K562 (cell line): ENCODE measurements around the gene CCDC167. TPM values are rescaled to one million over a fixed set of nuclear protein-coding genes. Genes with fewer than 3 reads are reported as not detected.

Source experiments
- ARNT ChIP-seq, 2 experiments: fragments of 450-650 bp; IDR thresholded peaks; 2 replicates each; pipeline ENCODE4 v1.6.1; 2016; ENCODE audit warnings: mild to moderate bottlenecking in 1 of 2
- ATF3 ChIP-seq, 2 experiments: fragments of 450-650 bp in 1 of 2; sonication (generic) in 1 of 2; formaldehyde crosslinking in 1 of 2; IDR thresholded peaks in 1 of 2; conservative IDR thresholded peaks in 1 of 2; 2 replicates each; pipeline versions ENCODE4 v1.6.1 to v1.8.1; 2016 to 2023; ENCODE audit warnings: mild to moderate bottlenecking in 2 of 2, moderate library complexity in 2 of 2, inconsistent platforms in 1 of 2, missing genetic modification reagents in 1 of 2
- DDX20 ChIP-seq: fragments of 450-650 bp; IDR thresholded peaks from 2 replicates; pipeline ENCODE4 v1.6.1; 2016; ENCODE audit warnings: missing genetic modification characterization, low read depth, mild to moderate bottlenecking, missing compliant biosample characterization, moderate library complexity
- EHMT2 ChIP-seq: fragments of 450-650 bp; IDR thresholded peaks from 2 replicates; pipeline ENCODE4 v1.6.1; 2018; ENCODE audit warnings: antibody characterized with exemption
- FOXM1 ChIP-seq, 2 experiments: fragments of 450-650 bp in 1 of 2; sonication (generic) in 1 of 2; formaldehyde crosslinking in 1 of 2; IDR thresholded peaks; 2 replicates each; pipeline versions ENCODE4 v1.6.1 to v1.9.0; 2017 to 2022; ENCODE audit warnings: low read depth in 2 of 2, mild to moderate bottlenecking in 2 of 2, missing genetic modification reagents in 1 of 2, moderate library complexity in 1 of 2
- HDAC1 ChIP-seq, 2 experiments: fragments of 450-650 bp; IDR thresholded peaks; 2 replicates each; pipeline ENCODE4 v1.6.1; 2016 to 2017; ENCODE audit warnings: inconsistent platforms in 1 of 2, mild to moderate bottlenecking in 1 of 2, moderate library complexity in 1 of 2
- HNRNPL ChIP-seq: fragments of 200-400 bp; formaldehyde crosslinking; IDR thresholded peaks from 2 replicates; pipeline ENCODE4 v1.6.1; 2017; ENCODE audit warnings: low read depth, mild to moderate bottlenecking, low read length
- KDM1A ChIP-seq, 2 experiments: fragments of 450-650 bp; IDR thresholded peaks; 2 replicates each; pipeline ENCODE4 v1.6.1; 2016; ENCODE audit warnings: mild to moderate bottlenecking in 2 of 2
- ZNF407 ChIP-seq: fragments of 450-650 bp; IDR thresholded peaks from 2 replicates; pipeline ENCODE4 v1.6.1; 2016; ENCODE audit warnings: low read depth
- polyA plus RNA-seq, 8 experiments: library from polyadenylated mRNA; depleted of rRNA in 4 of 8; stranded (reverse) in 5 of 8; unstranded in 3 of 8; fragments of >200 nt; fragmentation: Nextera tagmentation in 2 of 8; fragmentation: Illumina TruSeq in 1 of 8; extraction: Ambion mirVana in 2 of 8; extraction: Trizol in 1 of 8; gene quantifications; 2 replicates each; pipeline versions ENCODE4 v1.2.1 to v1.2.3, GENCODE V29; 2011 to 2014; ENCODE audit warnings: inconsistent platforms in 1 of 8, missing spikeins in 1 of 8
- total RNA-seq, 7 experiments: library from RNA; depleted of rRNA in 6 of 7; stranded (reverse); fragments of >200 nt in 6 of 7; fragmentation: Illumina TruSeq in 2 of 7; extraction: Trizol in 2 of 7; gene quantifications; 2 replicates each; pipeline versions ENCODE4 v1.2.1 to v1.2.3, GENCODE V29; 2011 to 2021; ENCODE audit warnings: low replicate concordance in 1 of 7
- TF ChIP-seq, protein P1 (sequence below): sonication (generic); formaldehyde crosslinking; IDR thresholded peaks from 2 replicates; pipeline ENCODE4 v1.8.1; 2023; ENCODE audit warnings: mild to moderate bottlenecking, missing genetic modification reagents
- TF ChIP-seq, protein P2 (sequence below): sonication (generic); formaldehyde crosslinking; IDR thresholded peaks from 2 replicates; pipeline ENCODE4 v1.9.0; 2022; ENCODE audit warnings: mild to moderate bottlenecking, missing genetic modification reagents
- TF ChIP-seq, protein P3 (sequence below), 2 experiments: fragments of 450-650 bp; IDR thresholded peaks; 2 replicates each; pipeline ENCODE4 v1.6.1; 2016

The CCDC167 gene
- total and polyA plus RNA-seq, 9 of the 15 experiments (the other 6 are each of a cell fraction or from before 2014, with no cell fraction given) = 26.0 to 114 (median 45.2) TPM

DNA sequence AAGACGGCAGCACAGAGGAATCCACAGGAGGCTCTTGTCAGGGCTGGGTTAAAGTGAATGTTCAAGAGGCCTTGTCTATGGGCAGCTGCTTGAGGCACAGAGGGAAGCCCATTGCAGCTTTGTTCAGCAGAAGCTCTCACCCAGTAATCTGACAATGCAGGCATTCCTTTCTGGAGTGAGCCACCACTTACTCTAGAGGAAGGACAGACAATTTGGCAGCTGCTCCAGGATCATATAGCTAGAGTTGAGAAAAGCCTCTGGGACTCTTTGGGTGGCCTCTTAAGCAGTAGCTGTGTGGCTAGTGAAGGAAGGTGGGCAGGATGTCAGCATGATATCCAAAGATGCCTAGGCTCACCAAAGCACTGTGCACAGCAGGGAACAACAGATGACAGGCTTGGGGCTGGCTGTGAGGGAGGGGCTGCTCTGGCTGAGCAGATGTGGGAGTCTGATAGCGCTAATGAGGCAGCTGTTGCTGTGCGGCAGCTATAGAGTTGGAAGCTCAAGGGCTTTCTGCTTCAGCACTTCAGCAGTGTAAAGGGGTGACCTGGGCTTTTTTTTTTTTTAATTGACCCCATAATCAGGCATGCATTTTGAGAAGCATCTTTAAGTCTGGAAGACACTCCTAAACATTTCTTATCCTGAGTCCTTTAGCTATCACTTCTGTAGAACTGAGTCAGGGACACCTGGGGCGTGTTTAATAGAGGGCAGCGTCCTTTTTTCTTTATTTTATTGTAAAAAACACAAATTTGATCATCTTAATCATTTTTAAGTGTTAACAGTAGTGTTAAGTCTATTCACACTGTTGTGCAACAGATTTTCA, 39.5 kb downstream of the CCDC167 start (continued):
- no peak for TF ChIP-seq ATF3 (IDR thresholded peaks at IDR 0.05)
- 0 out of 2 replicates have a peak, but pooled peaks have one; percentile 31 for TF ChIP-seq ATF3 (CRISPR knock-in tag; conservative IDR thresholded peaks at IDR 0.05)
- peak; percentile 90 for TF ChIP-seq FOXM1 (IDR thresholded peaks at IDR 0.05; ENCODE audit: low read depth)
- no peak for TF ChIP-seq FOXM1 (CRISPR knock-in tag; IDR thresholded peaks at IDR 0.05; ENCODE audit: low read depth)
- no peak for TF ChIP-seq HNRNPL
- TF ChIP-seq, protein P1, sequence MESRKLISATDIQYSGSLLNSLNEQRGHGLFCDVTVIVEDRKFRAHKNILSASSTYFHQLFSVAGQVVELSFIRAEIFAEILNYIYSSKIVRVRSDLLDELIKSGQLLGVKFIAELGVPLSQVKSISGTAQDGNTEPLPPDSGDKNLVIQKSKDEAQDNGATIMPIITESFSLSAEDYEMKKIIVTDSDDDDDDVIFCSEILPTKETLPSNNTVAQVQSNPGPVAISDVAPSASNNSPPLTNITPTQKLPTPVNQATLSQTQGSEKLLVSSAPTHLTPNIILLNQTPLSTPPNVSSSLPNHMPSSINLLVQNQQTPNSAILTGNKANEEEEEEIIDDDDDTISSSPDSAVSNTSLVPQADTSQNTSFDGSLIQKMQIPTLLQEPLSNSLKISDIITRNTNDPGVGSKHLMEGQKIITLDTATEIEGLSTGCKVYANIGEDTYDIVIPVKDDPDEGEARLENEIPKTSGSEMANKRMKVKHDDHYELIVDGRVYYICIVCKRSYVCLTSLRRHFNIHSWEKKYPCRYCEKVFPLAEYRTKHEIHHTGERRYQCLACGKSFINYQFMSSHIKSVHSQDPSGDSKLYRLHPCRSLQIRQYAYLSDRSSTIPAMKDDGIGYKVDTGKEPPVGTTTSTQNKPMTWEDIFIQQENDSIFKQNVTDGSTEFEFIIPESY (CRISPR knock-in tag) = peak; percentile 43; the same call in 1 of the 2 replicates
- TF ChIP-seq ARNT (IDR thresholded peaks at IDR 0.05) = peak in 1 of 2 experiments; percentile 92; a peak in 2 of 4 replicates
- TF ChIP-seq ZNF407 = no peak
- TF ChIP-seq, protein P2, sequence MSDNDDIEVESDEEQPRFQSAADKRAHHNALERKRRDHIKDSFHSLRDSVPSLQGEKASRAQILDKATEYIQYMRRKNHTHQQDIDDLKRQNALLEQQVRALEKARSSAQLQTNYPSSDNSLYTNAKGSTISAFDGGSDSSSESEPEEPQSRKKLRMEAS (CRISPR knock-in tag) = peak; percentile 56; the same call in 1 of the 2 replicates
- TF ChIP-seq KDM1A (IDR thresholded peaks at IDR 0.05) = peak; percentile 59 to 76; a peak in 2 of 4 replicates
- no peak for TF ChIP-seq DDX20
- TF ChIP-seq, protein P3, sequence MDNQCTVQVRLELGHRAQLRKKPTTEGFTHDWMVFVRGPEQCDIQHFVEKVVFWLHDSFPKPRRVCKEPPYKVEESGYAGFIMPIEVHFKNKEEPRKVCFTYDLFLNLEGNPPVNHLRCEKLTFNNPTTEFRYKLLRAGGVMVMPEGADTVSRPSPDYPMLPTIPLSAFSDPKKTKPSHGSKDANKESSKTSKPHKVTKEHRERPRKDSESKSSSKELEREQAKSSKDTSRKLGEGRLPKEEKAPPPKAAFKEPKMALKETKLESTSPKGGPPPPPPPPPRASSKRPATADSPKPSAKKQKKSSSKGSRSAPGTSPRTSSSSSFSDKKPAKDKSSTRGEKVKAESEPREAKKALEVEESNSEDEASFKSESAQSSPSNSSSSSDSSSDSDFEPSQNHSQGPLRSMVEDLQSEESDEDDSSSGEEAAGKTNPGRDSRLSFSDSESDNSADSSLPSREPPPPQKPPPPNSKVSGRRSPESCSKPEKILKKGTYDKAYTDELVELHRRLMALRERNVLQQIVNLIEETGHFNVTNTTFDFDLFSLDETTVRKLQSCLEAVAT (IDR thresholded peaks at IDR 0.05) = no peak
- peak in 1 of 2 experiments; percentile 89; a peak in 2 of 4 replicates for TF ChIP-seq HDAC1 (IDR thresholded peaks at IDR 0.05)
- peak; percentile 72 for TF ChIP-seq EHMT2
